KMS-11 (cell line): ENCODE measurements around the gene B3GNT5.

Experiments
- H2AFZ ChIP-seq: fragments of 200-600 bp; sonication (generic); 2 replicates; pipeline ENCODE4 v1.6.1; 2016; ENCODE audit warnings: antibody characterized with exemption, mixed run types, low read depth
- H3K27ac ChIP-seq: fragments of 200-600 bp; sonication (generic); 2 replicates; pipeline ENCODE4 v1.6.1; 2016; ENCODE audit warnings: mild to moderate bottlenecking, mixed run types
- H3K27me3 ChIP-seq: fragments of 200-600 bp; sonication (generic); 2 replicates; pipeline ENCODE4 v1.6.1; 2017; ENCODE audit warnings: mild to moderate bottlenecking, low read depth, mixed run types, moderate library complexity; ENCODE audit not compliant: insufficient read depth
- H3K36me3 ChIP-seq: fragments of 200-600 bp; sonication (generic); 2 replicates; pipeline ENCODE4 v1.6.1; 2017; ENCODE audit warnings: mild to moderate bottlenecking, mixed run types; ENCODE audit not compliant: insufficient read depth
- H3K4me1 ChIP-seq: fragments of 200-600 bp; sonication (generic); 2 replicates; pipeline ENCODE4 v1.6.1; 2016; ENCODE audit warnings: mild to moderate bottlenecking, low read depth, mixed run types; ENCODE audit not compliant: poor library complexity, severe bottlenecking
- H3K4me2 ChIP-seq: fragments of 200-600 bp; sonication (generic); 2 replicates; pipeline ENCODE4 v1.7.0; 2016; ENCODE audit warnings: mild to moderate bottlenecking, mixed run types
- H3K4me3 ChIP-seq: fragments of 200-600 bp; sonication (generic); IDR thresholded peaks from 2 replicates; pipeline ENCODE4 v1.6.1; 2017; ENCODE audit warnings: low read depth, low read length, mixed read lengths; ENCODE audit not compliant: insufficient read depth
- H3K79me2 ChIP-seq: fragments of 200-600 bp; sonication (generic); 2 replicates; pipeline ENCODE4 v1.6.1; 2016; ENCODE audit warnings: low read depth, mixed run types; ENCODE audit not compliant: insufficient read depth
- H3K9ac ChIP-seq: fragments of 200-600 bp; sonication (generic); 2 replicates; pipeline ENCODE4 v1.6.1; 2016; ENCODE audit warnings: mild to moderate bottlenecking, mixed run types
- H4K20me1 ChIP-seq: fragments of 200-600 bp; sonication (generic); 2 replicates; pipeline ENCODE4 v1.6.1; 2016; ENCODE audit warnings: mild to moderate bottlenecking, mixed run types; ENCODE audit not compliant: insufficient read depth
- TF ChIP-seq, protein P1 (sequence below): fragments of 200-600 bp; sonication (generic); conservative IDR thresholded peaks from 2 replicates; pipeline ENCODE4 v1.6.1; 2017; ENCODE audit warnings: low read depth, mild to moderate bottlenecking, antibody characterized with exemption, low read length, moderate library complexity, mixed read lengths

B3GNT5 gene

GRCh38 chr3:183270344-183270743 is 17.3 kb downstream of the B3GNT5 start:
- H3K4me1 ChIP-seq = no peaks in the 10 kb centered on the region
- no peak overlapping the region for H3K9ac ChIP-seq
- no peaks in the 10 kb centered on the region for H3K79me2 ChIP-seq

GRCh38 chr3:183272142-183272541 is 19.1 kb downstream of the B3GNT5 start:
- peaks cover 4% of the 10 kb centered on the region for H3K4me1 ChIP-seq
- TF ChIP-seq, protein P1, sequence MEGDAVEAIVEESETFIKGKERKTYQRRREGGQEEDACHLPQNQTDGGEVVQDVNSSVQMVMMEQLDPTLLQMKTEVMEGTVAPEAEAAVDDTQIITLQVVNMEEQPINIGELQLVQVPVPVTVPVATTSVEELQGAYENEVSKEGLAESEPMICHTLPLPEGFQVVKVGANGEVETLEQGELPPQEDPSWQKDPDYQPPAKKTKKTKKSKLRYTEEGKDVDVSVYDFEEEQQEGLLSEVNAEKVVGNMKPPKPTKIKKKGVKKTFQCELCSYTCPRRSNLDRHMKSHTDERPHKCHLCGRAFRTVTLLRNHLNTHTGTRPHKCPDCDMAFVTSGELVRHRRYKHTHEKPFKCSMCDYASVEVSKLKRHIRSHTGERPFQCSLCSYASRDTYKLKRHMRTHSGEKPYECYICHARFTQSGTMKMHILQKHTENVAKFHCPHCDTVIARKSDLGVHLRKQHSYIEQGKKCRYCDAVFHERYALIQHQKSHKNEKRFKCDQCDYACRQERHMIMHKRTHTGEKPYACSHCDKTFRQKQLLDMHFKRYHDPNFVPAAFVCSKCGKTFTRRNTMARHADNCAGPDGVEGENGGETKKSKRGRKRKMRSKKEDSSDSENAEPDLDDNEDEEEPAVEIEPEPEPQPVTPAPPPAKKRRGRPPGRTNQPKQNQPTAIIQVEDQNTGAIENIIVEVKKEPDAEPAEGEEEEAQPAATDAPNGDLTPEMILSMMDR = no peak
- no peak overlapping the region for H3K27ac ChIP-seq

More at GRCh38 chr3:183270344-183270743, 17.3 kb downstream of the B3GNT5 start:
- Histone ChIP-seq H4K20me1 (no peaks in the 10 kb centered on the region), H3K4me3 (no peak overlapping the region), H2AFZ (no peak overlapping the region), H3K4me2 (no peak overlapping the region), H3K36me3 (no peaks in the 10 kb centered on the region), H3K27ac (no peak overlapping the region), H3K27me3 (no peaks in the 10 kb centered on the region)
- TF ChIP-seq, protein P1 = no peak

GRCh38 chr3:183272791-183273190 is 19.7 kb downstream of the B3GNT5 start:
- TF ChIP-seq, protein P1 = no peak
- Histone ChIP-seq H3K27me3 (no peaks in the 10 kb centered on the region), H3K4me3 (no peak overlapping the region), H3K79me2 (no peaks in the 10 kb centered on the region), H4K20me1 (no peaks in the 10 kb centered on the region), H3K27ac (no peak overlapping the region), H2AFZ (no peak overlapping the region), H3K36me3 (no peaks in the 10 kb centered on the region), H3K4me1 (peaks cover 4% of the 10 kb centered on the region), H3K9ac (no peak overlapping the region), H3K4me2 (no peak overlapping the region)

More at GRCh38 chr3:183272142-183272541, 19.1 kb downstream of the B3GNT5 start:
- no peaks in the 10 kb centered on the region for H3K27me3 ChIP-seq
- H3K79me2 ChIP-seq = no peaks in the 10 kb centered on the region
- H3K4me3 ChIP-seq = no peak overlapping the region
- no peak overlapping the region for H3K9ac ChIP-seq
- no peaks in the 10 kb centered on the region for H4K20me1 ChIP-seq
- no peak overlapping the region for H3K4me2 ChIP-seq
- no peaks in the 10 kb centered on the region for H3K36me3 ChIP-seq
- no peak overlapping the region for H2AFZ ChIP-seq

GRCh38 chr3:183274609-183275008 is 21.6 kb downstream of the B3GNT5 start:
- Histone ChIP-seq H3K27ac (no peak overlapping the region), H3K79me2 (no peaks in the 10 kb centered on the region), H3K4me1 (peaks cover 4% of the 10 kb centered on the region), H4K20me1 (no peaks in the 10 kb centered on the region), H3K27me3 (no peaks in the 10 kb centered on the region), H3K36me3 (no peaks in the 10 kb centered on the region), H3K4me2 (no peak overlapping the region), H3K4me3 (no peak overlapping the region), H2AFZ (no peak overlapping the region), H3K9ac (no peak overlapping the region)
- TF ChIP-seq, protein P1 = no peak

- H3K27ac ChIP-seq = no peak overlapping the region
- H3K4me1 ChIP-seq = peaks cover 4% of the 10 kb centered on the region
- no peak overlapping the region for H3K4me2 ChIP-seq
- H2AFZ ChIP-seq = no peak overlapping the region
- TF ChIP-seq, protein P1 = no peak
- H3K9ac ChIP-seq = no peak overlapping the region
- H3K27me3 ChIP-seq = no peaks in the 10 kb centered on the region
- H3K4me3 ChIP-seq = no peak overlapping the region
- H3K79me2 ChIP-seq = no peaks in the 10 kb centered on the region
- H3K36me3 ChIP-seq = no peaks in the 10 kb centered on the region
- no peaks in the 10 kb centered on the region for H4K20me1 ChIP-seq
These were observed 22.4 kb downstream of the B3GNT5 start for GRCh38 chr3:183275418-183275817.
